Measurements from ENCODE around the gene BIRC3.

DNA sequence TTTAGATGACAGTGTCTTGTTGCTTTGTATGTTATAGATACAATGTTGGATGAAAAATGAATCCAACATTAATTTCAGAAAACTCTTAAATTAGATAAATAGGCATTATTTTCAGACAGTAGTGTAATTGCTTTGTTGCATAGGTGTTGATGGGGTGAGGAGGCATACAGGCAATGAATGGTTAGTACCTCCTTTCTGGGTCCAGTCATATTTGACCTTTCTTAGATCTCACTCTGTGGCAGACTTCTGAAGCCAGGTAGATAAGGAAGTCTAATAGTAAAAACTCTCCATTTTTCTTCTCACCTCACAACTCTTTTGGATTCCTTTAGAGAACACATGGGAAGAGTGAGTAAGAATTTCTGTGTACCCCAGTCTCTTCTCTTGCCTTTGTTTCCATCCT, 61.5 kb downstream of the BIRC3 start:
- TF ChIP-seq, protein P1, sequence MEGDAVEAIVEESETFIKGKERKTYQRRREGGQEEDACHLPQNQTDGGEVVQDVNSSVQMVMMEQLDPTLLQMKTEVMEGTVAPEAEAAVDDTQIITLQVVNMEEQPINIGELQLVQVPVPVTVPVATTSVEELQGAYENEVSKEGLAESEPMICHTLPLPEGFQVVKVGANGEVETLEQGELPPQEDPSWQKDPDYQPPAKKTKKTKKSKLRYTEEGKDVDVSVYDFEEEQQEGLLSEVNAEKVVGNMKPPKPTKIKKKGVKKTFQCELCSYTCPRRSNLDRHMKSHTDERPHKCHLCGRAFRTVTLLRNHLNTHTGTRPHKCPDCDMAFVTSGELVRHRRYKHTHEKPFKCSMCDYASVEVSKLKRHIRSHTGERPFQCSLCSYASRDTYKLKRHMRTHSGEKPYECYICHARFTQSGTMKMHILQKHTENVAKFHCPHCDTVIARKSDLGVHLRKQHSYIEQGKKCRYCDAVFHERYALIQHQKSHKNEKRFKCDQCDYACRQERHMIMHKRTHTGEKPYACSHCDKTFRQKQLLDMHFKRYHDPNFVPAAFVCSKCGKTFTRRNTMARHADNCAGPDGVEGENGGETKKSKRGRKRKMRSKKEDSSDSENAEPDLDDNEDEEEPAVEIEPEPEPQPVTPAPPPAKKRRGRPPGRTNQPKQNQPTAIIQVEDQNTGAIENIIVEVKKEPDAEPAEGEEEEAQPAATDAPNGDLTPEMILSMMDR (IDR thresholded peaks at IDR 0.05), result no peak
- TF ChIP-seq EZH2 (IDR thresholded peaks at IDR 0.05; ENCODE audit: borderline replicate concordance, insufficient read depth, low read depth, low read length, poor library complexity, severe bottlenecking), result no peak

Measured in B cell (primary cell).